Kidney epithelial cell (primary cell): ENCODE data around the gene BMI1. TPM values are rescaled to one million over a fixed set of nuclear protein-coding genes. Genes with fewer than 3 reads are reported as not detected.

Experiments
- DNase-seq: peaks from one replicate; pipeline ENCODE4 v3.0.0-alpha.2; 2010; ENCODE audit warnings: low read depth
- H3K27me3 ChIP-seq: 2 replicates; pipeline ENCODE4 v1.6.0; 2011; ENCODE audit warnings: low read length; ENCODE audit not compliant: control insufficient read depth, insufficient read depth
- H3K36me3 ChIP-seq: 2 replicates; pipeline ENCODE4 v1.5.1; 2011; ENCODE audit warnings: low read length; ENCODE audit not compliant: control insufficient read depth, insufficient read depth
- H3K4me3 ChIP-seq: 2 replicates; pipeline ENCODE4 v1.5.1; 2011; ENCODE audit warnings: low read depth, mild to moderate bottlenecking, control low read depth, low read length
- CTCF ChIP-seq: IDR thresholded peaks from 2 replicates; pipeline ENCODE4 v1.5.1; 2011; ENCODE audit warnings: mild to moderate bottlenecking, moderate library complexity, low read length, control low read depth, inconsistent platforms; ENCODE audit not compliant: insufficient read depth, poor library complexity, severe bottlenecking
- total RNA-seq: library from RNA; depleted of rRNA; stranded (reverse); fragments of >200 nt; gene quantifications from 2 replicates; pipeline ENCODE4 v1.2.3, GENCODE V29; 2015

Gene BMI1
- total RNA-seq, 1 donor from 2014 or later, result 60.5 TPM

GRCh38 chr10:22321924-22322640 lies 1.2 kb downstream of the BMI1 start:
- DNase-seq, result no peak
- H3K4me3 ChIP-seq, result peak overlapping the region; percentile 74
- no peaks in the 10 kb centered on the region for H3K36me3 ChIP-seq
- TF ChIP-seq CTCF, result no peak
- peaks cover 15% of the 10 kb centered on the region for H3K27me3 ChIP-seq

- TF ChIP-seq CTCF, result no peak
- no peaks in the 10 kb centered on the region for H3K36me3 ChIP-seq
- no peak for DNase-seq
- H3K27me3 ChIP-seq, result peaks cover 15% of the 10 kb centered on the region
- H3K4me3 ChIP-seq, result peak overlapping the region; percentile 74
Measured at GRCh38 chr10:22322641-22323160, 1.8 kb downstream of the BMI1 start.

- H3K27me3 ChIP-seq, result peaks cover 15% of the 10 kb centered on the region
- no peak overlapping the region for H3K4me3 ChIP-seq
- no peak for TF ChIP-seq CTCF
- no peaks in the 10 kb centered on the region for H3K36me3 ChIP-seq
- no peak for DNase-seq
Measured at GRCh38 chr10:22323538-22324305, 2.8 kb downstream of the BMI1 start.

GRCh38 chr10:22324413-22324812 lies 3.5 kb downstream of the BMI1 start:
- no peak overlapping the region for H3K4me3 ChIP-seq
- no peak for DNase-seq
- peaks cover 15% of the 10 kb centered on the region for H3K27me3 ChIP-seq
- no peak for TF ChIP-seq CTCF
- H3K36me3 ChIP-seq, result no peaks in the 10 kb centered on the region

- Histone ChIP-seq H3K27me3 (peaks cover 15% of the 10 kb centered on the region), H3K4me3 (peak overlapping the region; percentile 50), H3K36me3 (no peaks in the 10 kb centered on the region)
- DNase-seq, result no peak
- no peak for TF ChIP-seq CTCF
Measured at GRCh38 chr10:22324893-22325271, 4.0 kb downstream of the BMI1 start.
